ENCODE data around the gene NRXN3.

Gene NRXN3

DNA sequence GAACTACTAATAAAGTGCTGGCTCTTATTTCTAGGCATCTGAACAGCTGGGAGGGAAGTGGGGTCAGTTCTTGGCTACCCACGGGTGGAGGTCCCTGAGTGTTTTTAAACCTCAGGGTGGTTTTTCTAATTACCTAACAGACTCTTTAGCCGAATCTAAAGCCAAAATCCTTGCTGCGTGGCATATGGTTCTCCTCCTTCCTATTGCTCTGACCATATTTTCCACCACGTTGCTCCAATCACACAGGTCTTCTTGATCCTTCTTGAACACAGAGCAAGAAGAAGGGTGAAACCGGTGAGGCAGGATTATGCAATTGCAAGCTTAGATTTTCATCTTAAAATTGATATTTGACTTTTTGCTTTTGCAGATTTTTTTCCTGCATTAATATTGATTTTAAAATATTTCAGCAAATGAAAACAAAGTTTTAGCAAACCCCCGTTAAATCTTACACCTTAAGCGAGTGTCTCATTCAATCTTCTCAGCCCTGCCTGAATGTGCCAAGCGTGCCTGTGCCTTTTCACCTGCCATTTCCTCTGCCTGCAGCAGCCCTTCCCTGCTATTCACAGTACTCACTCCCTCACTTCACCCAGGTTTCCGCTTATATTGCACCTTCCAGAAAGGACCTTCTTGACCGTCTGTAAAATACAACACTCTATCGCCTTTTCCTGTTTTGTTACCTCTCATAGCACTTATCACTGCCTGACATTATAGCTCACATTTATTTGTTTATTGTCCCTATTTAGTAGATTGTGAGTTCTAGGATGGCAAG lies 1535.1 kb downstream of the NRXN3 start:
- H3K27me3 ChIP-seq (replicated peaks in 2 of 5; ENCODE audit: control insufficient read depth in 4 of 5, insufficient read depth in 5 of 5, low read length in 4 of 5): no peaks in the 10 kb centered on the region
- H3K27ac ChIP-seq (ENCODE audit: insufficient read depth in 1 of 2, low read depth in 1 of 2, low read length in 2 of 2, poor library complexity in 1 of 2, severe bottlenecking in 2 of 2): no peak overlapping the region
- POLR2A ChIA-PET: no interaction called here
- no peaks in the 10 kb centered on the region for H3K4me1 ChIP-seq (ENCODE audit: control extremely low read depth in 1 of 4, control insufficient read depth in 4 of 4, insufficient read depth in 4 of 4, low read length in 3 of 4)
- CTCF ChIA-PET: interaction anchor here (0.6 to 0.8 kb wide), 2 partner anchors 10 to 26 kb away, joined by 3 read pairs; no protein-coding TSS in a partner anchor
- WGBS (ENCODE audit: insufficient coverage): 79% methylated on average over 9 of the region's 11 CpGs
- no peaks in the 10 kb centered on the region for H3K9me3 ChIP-seq (ENCODE audit: control extremely low read depth in 1 of 5, control insufficient read depth in 4 of 5, insufficient read depth in 2 of 5, low read depth in 1 of 5, low read length in 4 of 5)
- H3K4me3 ChIP-seq (ENCODE audit: control insufficient read depth in 1 of 7, extremely low read depth in 1 of 7, insufficient read depth in 4 of 7, low read depth in 2 of 7, low read length in 6 of 7): no peak overlapping the region
- no peaks in the 10 kb centered on the region for H3K36me3 ChIP-seq (ENCODE audit: control insufficient read depth in 4 of 4, insufficient read depth in 4 of 4, low read length in 3 of 4)
- no peak for DNase-seq

GRCh38 chr14:79706382-79706781 lies 1536.2 kb downstream of the NRXN3 start:
- ChIA-PET CTCF (no interaction called here), POLR2A (no interaction called here)
- H3K4me1 ChIP-seq (ENCODE audit: control extremely low read depth in 1 of 4, control insufficient read depth in 4 of 4, insufficient read depth in 4 of 4, low read length in 3 of 4): no peaks in the 10 kb centered on the region
- no peak overlapping the region for H3K27ac ChIP-seq (ENCODE audit: insufficient read depth in 1 of 2, low read depth in 1 of 2, low read length in 2 of 2, poor library complexity in 1 of 2, severe bottlenecking in 2 of 2)
- H3K27me3 ChIP-seq (replicated peaks in 2 of 5; ENCODE audit: control insufficient read depth in 4 of 5, insufficient read depth in 5 of 5, low read length in 4 of 5): no peaks in the 10 kb centered on the region
- no peak overlapping the region for H3K4me3 ChIP-seq (ENCODE audit: control insufficient read depth in 1 of 7, extremely low read depth in 1 of 7, insufficient read depth in 4 of 7, low read depth in 2 of 7, low read length in 6 of 7)
- no peaks in the 10 kb centered on the region for H3K9me3 ChIP-seq (ENCODE audit: control extremely low read depth in 1 of 5, control insufficient read depth in 4 of 5, insufficient read depth in 2 of 5, low read depth in 1 of 5, low read length in 4 of 5)
- 80% methylated on average over 1 of the region's 2 CpGs for WGBS (ENCODE audit: insufficient coverage)
- no peaks in the 10 kb centered on the region for H3K36me3 ChIP-seq (ENCODE audit: control insufficient read depth in 4 of 4, insufficient read depth in 4 of 4, low read length in 3 of 4)
- DNase-seq: no peak

DNA sequence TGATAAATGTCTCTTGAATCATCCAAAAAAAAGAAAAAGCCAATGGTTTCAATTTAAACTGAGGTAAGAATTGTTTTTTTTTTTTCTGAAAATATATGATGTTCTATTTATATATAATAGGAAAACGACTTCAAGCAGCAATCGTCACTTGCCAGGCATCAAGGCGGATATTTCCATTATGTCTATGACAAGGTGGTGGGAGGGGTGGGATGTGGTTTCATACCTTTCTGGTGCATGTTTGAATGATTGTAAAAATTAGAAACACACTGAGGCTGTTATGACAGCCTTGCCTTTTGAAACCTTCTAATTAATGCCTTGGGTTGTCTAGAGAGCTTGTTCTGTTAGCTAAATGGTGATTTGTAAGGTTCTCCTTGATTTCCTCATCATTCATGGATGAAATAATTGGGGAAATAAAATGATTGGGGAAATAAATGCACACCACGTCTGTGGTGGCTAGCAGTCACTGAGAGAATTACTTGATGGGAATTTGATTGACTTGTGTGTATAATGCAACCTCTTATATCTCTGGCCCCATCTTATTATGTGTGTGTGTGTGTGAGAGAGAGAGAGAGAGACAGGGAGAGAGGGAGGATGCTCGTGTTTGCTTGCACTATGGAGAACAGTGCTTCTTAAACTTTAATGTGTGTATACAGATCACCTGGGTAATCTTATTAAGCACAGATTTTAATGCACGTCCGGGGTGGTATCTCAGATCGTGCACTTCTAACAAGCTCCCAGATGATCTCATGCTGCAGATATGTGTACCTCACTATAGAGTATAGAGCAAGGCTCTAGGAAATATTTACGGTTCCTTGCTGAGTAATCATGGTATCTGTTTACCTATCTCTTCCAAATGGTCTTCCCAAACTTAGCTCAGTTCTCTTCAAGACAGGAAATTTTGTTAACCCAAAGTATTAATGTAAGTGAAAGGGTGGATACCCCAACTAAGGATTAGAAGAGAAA lies 1538.5 kb downstream of the NRXN3 start:
- Histone ChIP-seq H3K4me1 (ENCODE audit: control extremely low read depth in 1 of 4, control insufficient read depth in 4 of 4, insufficient read depth in 4 of 4, low read length in 3 of 4) (no peaks in the 10 kb centered on the region), H3K27me3 (replicated peaks in 2 of 5; ENCODE audit: control insufficient read depth in 4 of 5, insufficient read depth in 5 of 5, low read length in 4 of 5) (no peaks in the 10 kb centered on the region), H3K9me3 (ENCODE audit: control extremely low read depth in 1 of 5, control insufficient read depth in 4 of 5, insufficient read depth in 2 of 5, low read depth in 1 of 5, low read length in 4 of 5) (no peaks in the 10 kb centered on the region), H3K27ac (ENCODE audit: insufficient read depth in 1 of 2, low read depth in 1 of 2, low read length in 2 of 2, poor library complexity in 1 of 2, severe bottlenecking in 2 of 2) (no peak overlapping the region), H3K4me3 (ENCODE audit: control insufficient read depth in 1 of 7, extremely low read depth in 1 of 7, insufficient read depth in 4 of 7, low read depth in 2 of 7, low read length in 6 of 7) (no peak overlapping the region), H3K36me3 (ENCODE audit: control insufficient read depth in 4 of 4, insufficient read depth in 4 of 4, low read length in 3 of 4) (no peaks in the 10 kb centered on the region)
- ChIA-PET CTCF (no interaction called here), POLR2A (no interaction called here)
- no peak for DNase-seq
- WGBS (ENCODE audit: insufficient coverage): 100% methylated on average over 4 of the region's 9 CpGs

- CTCF ChIA-PET: no interaction called here
- WGBS (ENCODE audit: insufficient coverage): 83% methylated on average over 1 of the region's 3 CpGs
These were observed 1539.4 kb downstream of the NRXN3 start for GRCh38 chr14:79709573-79709972.

GRCh38 chr14:79712302-79712950 lies 1542.3 kb downstream of the NRXN3 start:
- DNase-seq: no peak
- H3K4me3 ChIP-seq (ENCODE audit: control insufficient read depth in 1 of 7, extremely low read depth in 1 of 7, insufficient read depth in 4 of 7, low read depth in 2 of 7, low read length in 6 of 7): no peak overlapping the region
- H3K36me3 ChIP-seq (ENCODE audit: control insufficient read depth in 4 of 4, insufficient read depth in 4 of 4, low read length in 3 of 4): no peaks in the 10 kb centered on the region
- H3K27me3 ChIP-seq (replicated peaks in 2 of 5; ENCODE audit: control insufficient read depth in 4 of 5, insufficient read depth in 5 of 5, low read length in 4 of 5): no peaks in the 10 kb centered on the region
- 96% methylated on average over 6 of the region's 11 CpGs for WGBS (ENCODE audit: insufficient coverage)
- CTCF ChIA-PET: interaction anchor here (1.9 kb wide), 1 partner anchor 11 kb away, joined by 5 read pairs; no protein-coding TSS in a partner anchor
- no peaks in the 10 kb centered on the region for H3K9me3 ChIP-seq (ENCODE audit: control extremely low read depth in 1 of 5, control insufficient read depth in 4 of 5, insufficient read depth in 2 of 5, low read depth in 1 of 5, low read length in 4 of 5)
- H3K4me1 ChIP-seq (ENCODE audit: control extremely low read depth in 1 of 4, control insufficient read depth in 4 of 4, insufficient read depth in 4 of 4, low read length in 3 of 4): no peaks in the 10 kb centered on the region
- no peak overlapping the region for H3K27ac ChIP-seq (ENCODE audit: insufficient read depth in 1 of 2, low read depth in 1 of 2, low read length in 2 of 2, poor library complexity in 1 of 2, severe bottlenecking in 2 of 2)
- POLR2A ChIA-PET: no interaction called here

More at GRCh38 chr14:79709573-79709972, 1539.4 kb downstream of the NRXN3 start:
- no peak for DNase-seq
- H3K9me3 ChIP-seq (ENCODE audit: control extremely low read depth in 1 of 5, control insufficient read depth in 4 of 5, insufficient read depth in 2 of 5, low read depth in 1 of 5, low read length in 4 of 5): no peaks in the 10 kb centered on the region
- no peak overlapping the region for H3K27ac ChIP-seq (ENCODE audit: insufficient read depth in 1 of 2, low read depth in 1 of 2, low read length in 2 of 2, poor library complexity in 1 of 2, severe bottlenecking in 2 of 2)
- no peaks in the 10 kb centered on the region for H3K36me3 ChIP-seq (ENCODE audit: control insufficient read depth in 4 of 4, insufficient read depth in 4 of 4, low read length in 3 of 4)
- H3K27me3 ChIP-seq (replicated peaks in 2 of 5; ENCODE audit: control insufficient read depth in 4 of 5, insufficient read depth in 5 of 5, low read length in 4 of 5): no peaks in the 10 kb centered on the region
- H3K4me3 ChIP-seq (ENCODE audit: control insufficient read depth in 1 of 7, extremely low read depth in 1 of 7, insufficient read depth in 4 of 7, low read depth in 2 of 7, low read length in 6 of 7): no peak overlapping the region
- POLR2A ChIA-PET: no interaction called here
- no peaks in the 10 kb centered on the region for H3K4me1 ChIP-seq (ENCODE audit: control extremely low read depth in 1 of 4, control insufficient read depth in 4 of 4, insufficient read depth in 4 of 4, low read length in 3 of 4)

- no peaks in the 10 kb centered on the region for H3K27me3 ChIP-seq (replicated peaks in 2 of 5; ENCODE audit: control insufficient read depth in 4 of 5, insufficient read depth in 5 of 5, low read length in 4 of 5)
- CTCF ChIA-PET: no interaction called here
- WGBS (ENCODE audit: insufficient coverage): 98% methylated on average over 4 of the region's 5 CpGs
These were observed 1551.4 kb downstream of the NRXN3 start for GRCh38 chr14:79721399-79722084.

More at GRCh38 chr14:79721399-79722084, 1551.4 kb downstream of the NRXN3 start:
- Histone ChIP-seq H3K4me3 (ENCODE audit: control insufficient read depth in 1 of 7, extremely low read depth in 1 of 7, insufficient read depth in 4 of 7, low read depth in 2 of 7, low read length in 6 of 7) (no peak overlapping the region), H3K9me3 (ENCODE audit: control extremely low read depth in 1 of 5, control insufficient read depth in 4 of 5, insufficient read depth in 2 of 5, low read depth in 1 of 5, low read length in 4 of 5) (no peaks in the 10 kb centered on the region), H3K27ac (ENCODE audit: insufficient read depth in 1 of 2, low read depth in 1 of 2, low read length in 2 of 2, poor library complexity in 1 of 2, severe bottlenecking in 2 of 2) (no peak overlapping the region), H3K4me1 (ENCODE audit: control extremely low read depth in 1 of 4, control insufficient read depth in 4 of 4, insufficient read depth in 4 of 4, low read length in 3 of 4) (no peaks in the 10 kb centered on the region), H3K36me3 (ENCODE audit: control insufficient read depth in 4 of 4, insufficient read depth in 4 of 4, low read length in 3 of 4) (no peaks in the 10 kb centered on the region)
- POLR2A ChIA-PET: no interaction called here
- no peak for DNase-seq

Data from common myeloid progenitor, CD34-positive (primary cell).